ENCODE data around the gene SUFU.
"Not testable (repeated sequence)": the region's sequence is repeated elsewhere in the genome, so short reads cannot be mapped to it uniquely, and the experiment has no call there.

The SUFU gene

DNA sequence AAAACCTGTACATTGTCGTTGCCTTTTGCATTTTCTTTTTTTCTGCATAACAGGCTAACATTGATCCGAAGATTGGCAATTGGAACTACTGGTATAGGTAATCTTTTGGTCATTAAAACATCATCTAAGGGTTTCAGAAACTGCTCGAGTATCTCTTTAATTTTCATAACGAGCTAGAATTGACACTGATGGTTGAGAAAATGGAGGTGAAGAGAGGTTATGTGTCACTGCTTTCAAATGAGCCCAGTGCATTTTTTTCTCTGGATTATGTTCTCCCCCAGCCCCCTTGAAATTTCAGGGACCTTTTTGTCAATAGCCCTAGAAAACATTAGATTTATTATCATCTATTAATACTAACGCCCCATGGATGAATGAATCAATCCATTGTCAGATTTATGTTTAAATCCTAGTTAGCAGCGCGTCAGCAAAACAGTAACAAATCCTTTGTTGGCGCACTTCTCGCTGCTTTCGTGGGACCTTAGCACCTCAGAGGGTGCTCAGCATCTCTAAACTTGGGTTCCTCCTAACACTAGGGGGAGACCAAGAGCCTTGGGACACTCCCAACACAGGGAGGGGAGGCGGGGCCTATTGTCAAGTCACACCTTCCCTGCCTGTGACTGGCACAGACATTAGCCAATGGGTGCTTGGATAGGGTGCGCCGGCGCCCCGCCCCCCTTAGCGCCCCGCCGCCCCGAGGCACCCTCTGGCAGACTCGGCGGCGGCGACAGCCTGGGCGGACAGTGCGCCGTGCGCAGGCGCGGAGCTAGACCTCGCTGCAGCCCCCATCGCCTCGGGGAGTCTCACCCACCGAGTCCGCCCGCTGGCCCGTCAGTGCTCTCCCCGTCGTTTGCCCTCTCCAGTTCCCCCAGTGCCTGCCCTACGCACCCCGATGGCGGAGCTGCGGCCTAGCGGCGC is at the start of gene SUFU:
Gene SUFU (plus strand): TSS at position 709 of the 915 bp plus-strand sequence. CDS start 181 bp downstream, at position 890.
- DNase-seq (ENCODE audit: low read depth): peak; percentile 98

DNA sequence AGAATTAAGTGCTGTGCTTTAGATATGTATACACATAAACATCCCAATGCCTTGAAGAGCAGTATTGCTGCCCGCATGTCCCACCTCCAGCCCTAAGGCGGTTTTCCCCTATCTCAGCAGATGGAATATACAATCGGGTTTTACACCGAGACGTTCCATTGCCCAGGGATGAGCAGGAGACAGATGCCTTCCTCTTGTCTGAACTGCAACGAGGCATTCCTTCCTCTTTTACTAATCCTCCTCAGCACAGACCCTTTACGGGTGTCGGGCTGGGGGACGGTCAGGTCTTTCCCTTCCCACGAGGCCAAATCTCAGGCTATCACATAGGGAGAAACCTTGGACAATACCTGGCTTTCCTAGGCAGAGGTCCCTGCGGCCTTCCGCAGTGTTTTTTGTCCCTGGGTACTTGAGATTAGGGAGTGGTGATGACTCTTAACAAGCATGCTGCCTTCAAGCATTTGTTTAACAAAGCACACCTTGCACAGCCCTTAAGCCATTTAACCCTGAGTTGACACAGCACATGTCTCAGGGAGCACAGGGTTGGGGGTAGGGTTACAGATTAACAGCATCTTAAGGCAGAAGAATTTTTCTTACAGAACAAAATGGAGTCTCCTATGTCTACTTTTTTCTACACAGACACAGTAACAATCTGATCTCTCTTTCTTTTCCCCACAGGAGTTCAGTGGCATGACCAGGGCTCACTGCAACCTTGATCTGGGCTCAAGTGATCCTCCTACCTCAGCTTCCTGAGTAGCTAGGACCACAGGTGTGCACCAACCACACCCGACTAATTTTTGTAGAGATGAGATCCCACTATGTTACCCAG is 48.9 kb upstream of the SUFU start:
- DNase-seq (ENCODE audit: low read depth): not testable (repeated sequence)

DNA sequence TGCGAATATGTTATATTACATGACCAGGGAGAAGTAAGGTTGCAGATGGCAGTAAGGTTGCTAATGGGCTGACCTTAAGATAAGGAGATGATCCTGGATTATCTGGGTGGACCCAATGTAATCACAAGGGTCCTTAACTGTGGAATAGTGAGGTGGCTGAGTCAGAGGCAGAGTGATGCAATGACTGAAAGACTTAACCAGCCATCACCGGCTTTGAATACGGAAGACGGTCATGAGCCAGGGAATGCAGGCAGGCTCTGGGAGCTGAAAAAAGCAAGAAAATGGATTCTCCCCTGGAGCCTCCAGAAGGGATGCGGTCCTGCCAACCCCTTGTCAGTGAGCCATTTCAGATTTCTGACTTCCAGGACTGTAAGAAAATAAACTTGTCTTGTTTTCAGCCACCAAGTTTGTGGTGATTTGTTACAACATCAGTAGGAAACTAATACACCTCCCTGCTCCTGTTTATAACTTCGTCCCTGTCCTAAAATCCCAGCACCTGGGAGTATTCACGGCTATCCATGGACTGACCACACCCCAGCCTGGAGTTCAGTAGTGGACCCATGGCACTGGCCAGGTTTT is 47.8 kb upstream of the SUFU start:
- no peak for DNase-seq (ENCODE audit: low read depth)

DNA sequence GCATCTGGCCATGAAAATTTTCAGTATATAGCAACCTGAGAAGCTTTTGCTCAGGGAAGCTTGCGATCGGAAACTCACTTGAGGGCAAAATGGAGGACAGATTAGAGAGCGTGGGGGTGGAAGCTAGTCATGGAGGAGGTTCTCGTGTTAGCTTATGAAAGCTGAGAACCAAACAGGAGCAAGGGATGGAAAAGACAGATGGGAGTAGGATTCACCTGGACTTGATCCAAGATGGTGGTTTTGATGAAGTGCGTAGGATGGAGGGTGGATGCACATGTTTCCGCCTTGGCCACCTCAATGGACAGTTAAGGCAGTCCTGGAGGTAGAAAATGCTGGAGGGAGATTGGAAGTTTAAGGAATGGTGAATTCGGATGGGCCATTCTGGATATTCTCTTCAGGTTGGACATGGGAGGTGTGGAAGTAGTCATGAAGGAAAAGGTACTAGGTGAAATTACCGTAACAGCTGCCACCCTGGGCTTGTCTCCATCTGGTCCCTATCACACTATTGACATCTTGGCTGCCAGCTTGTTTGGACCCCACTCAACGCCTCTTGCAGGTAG is 46.1 kb upstream of the SUFU start:
- DNase-seq (ENCODE audit: low read depth): no peak

DNA sequence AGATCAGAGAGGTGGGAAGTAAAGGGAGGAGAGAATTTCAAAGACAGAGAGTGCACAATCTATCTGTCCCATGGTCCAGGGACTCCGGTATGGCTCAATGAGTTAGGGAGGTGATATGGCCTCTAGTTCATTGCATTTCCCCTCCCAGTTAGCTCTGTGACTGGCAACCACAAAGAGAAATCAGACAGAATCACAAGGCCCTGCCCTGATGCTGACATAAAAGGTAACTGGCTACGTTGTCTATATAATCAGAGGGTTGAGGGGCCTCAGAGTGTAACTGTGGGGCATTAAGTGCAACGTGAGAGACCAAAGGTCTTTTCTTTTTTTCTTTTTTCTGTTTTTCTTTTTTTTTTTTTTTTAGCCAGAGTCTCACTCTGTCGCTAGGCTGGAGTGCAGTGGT is 45.1 kb upstream of the SUFU start:
- DNase-seq (ENCODE audit: low read depth): no peak

DNA sequence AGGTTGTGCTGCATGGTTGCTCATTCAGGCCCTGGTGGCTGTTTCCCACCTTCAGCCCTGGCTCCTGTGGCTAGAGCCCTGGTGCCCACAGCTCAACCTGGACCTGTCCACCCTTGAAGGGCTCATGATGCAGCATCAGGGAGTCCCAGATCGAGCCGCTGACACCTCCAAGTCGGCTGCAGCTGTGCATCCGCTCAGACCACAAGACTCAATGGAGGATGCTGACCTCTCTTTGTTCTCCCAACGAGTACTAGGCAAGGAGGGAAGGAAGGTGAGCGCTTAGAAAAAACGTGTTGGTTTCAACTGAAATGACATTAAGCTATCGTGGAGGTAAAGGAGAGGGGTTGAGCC is 43.0 kb upstream of the SUFU start:
- no peak for DNase-seq (ENCODE audit: low read depth)

DNA sequence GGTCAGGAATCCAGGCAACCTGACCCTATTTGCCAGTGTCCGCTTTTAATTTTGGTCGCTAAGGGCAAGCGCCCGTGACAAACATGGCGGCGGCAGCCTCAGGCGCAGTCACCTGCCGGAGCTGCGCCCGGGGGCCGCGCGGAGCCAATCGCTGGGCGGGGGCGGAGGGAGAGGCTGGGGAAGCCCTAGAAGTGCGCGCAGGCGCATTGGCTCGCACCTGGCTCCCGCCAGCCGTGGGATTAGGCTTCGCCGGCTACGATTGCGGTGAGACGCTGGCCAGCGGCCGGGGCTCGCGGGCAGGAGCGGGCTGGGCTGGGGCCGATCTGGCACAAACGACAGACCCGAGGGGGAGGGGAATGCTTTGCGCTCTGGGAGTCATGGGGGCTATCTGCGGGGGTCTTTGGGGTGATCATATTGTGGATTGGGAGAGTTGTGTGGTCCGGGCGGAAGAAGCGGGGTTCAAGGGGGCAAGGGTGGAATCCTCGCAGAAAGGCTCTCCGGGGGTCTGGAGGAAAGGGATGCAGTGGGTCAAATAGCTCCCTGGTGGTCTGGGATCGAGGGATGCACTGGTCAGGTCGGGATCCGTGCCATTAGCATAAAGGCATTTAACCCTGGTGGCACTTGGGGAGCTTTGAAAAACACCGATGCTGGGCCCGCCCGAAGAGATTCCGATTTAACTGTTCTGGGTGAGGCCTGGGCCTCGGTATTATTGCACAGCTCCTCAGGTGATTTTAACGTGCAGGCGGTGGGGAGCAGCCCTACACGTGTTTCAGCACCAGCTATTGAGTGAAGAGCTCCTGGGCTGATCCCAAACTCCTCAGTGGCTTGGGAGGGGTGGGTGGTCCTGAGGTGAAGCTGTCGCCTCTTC is 42.4 kb upstream of the SUFU start:
- DNase-seq (ENCODE audit: low read depth): peak; percentile 88

DNA sequence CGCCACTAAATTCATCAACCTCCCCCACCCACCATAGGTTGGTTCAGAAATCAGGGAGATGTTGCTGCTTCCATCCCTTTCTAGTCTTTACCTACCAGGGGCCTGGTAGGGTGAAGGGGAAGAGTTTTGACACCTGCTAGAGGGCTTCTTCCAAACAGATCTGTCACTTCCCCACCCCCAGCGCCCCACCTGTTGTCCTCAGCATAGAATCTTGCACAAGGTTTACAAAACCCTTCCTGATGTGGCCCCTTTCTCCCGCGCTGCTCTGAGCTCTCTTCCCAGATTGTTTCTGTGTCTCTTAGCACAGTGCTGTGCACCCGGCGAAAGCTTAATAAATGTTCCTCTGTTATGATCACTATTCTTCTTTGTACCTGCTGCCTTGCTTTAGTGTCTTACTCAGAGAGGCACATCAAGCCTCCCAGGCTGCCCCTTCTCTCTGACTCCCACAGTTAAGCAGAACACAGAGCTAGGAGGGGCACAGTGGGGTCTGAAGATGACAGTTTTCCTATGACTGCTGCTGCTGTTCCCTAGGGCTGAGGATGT is 41.2 kb upstream of the SUFU start:
- no peak for DNase-seq (ENCODE audit: low read depth)

DNA sequence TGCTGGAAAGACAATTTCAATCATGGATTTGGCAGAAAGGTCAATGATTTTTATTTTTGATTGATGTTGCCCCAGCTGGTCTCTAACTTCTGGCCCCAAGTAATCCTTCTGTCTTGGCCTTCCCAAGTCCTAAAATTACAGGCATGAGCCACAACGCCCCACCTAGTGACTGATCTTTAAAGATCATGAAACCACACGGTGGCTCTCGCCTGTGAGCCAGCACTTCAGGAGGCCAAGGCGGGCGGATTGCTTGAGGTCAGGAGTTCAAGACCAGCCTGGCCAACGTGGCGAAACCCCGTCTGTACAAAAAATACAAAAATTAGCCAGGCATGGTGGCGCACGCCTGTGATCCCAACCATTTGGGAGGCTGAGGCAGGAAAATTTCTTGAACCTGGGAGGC is 39.8 kb upstream of the SUFU start:
- DNase-seq (ENCODE audit: low read depth): no peak

DNA sequence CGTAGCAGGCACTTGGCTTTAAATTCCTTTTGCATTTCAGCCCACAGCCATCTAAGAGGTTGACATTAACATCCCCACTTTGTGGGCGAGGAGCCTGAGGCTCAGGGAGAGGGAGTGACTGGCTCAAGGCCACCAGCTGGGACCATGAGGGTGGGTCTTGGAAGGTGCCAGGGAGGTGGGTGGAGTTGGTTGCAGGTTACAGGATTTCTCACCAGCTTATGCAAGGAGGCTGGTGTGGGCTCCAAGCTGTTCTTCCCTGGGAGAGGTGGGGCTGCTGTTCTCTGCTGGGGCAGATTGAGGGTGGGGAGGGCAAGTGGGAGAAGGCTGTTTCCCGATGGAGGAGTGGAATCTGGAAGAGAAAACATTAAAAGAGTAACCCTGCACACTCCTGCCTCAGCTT is 38.3 kb upstream of the SUFU start:
- DNase-seq (ENCODE audit: low read depth): no peak

DNA sequence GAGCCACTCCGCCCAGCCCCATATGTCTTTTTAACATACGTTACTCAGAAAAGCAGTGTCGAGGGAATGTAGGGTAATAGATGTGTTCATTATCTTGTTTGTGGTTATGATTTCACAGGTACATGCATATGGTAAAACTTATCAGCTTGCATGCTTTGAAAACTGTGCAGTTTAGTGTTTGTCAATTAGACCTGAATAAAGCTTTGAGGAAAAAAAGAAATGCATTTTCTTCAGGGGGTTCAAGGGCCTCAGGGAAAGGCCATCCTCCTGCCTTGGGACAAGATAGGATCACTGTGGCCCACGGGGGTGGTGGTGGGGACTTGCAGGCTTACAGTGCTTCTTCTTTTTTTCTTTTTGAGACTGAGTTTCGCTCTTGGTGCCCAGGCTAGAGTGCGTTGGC is 36.5 kb upstream of the SUFU start:
- no peak for DNase-seq (ENCODE audit: low read depth)

DNA sequence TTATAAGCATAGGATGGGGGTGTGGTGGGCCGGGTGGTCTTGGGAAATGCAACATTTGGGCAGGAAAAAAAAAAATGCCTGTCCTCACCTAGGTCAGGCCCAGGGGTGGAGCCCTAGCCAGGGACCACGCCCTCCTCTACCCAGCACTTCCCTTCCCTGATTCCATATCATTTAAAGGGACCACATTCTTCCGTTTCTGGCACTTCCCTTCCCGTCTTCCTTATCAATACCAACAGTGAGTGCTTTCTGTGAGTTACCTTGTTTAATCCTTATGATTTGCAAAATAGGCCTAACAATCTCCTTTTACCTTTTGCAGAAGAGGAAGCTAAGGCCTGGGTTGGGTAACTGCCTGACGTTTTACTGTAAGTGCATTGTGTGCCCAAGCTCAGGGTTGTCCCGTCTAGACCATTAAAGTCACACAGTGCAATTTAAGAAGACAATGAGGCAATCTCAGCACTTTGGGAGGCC is 35.8 kb upstream of the SUFU start:
- DNase-seq (ENCODE audit: low read depth): no peak

DNA sequence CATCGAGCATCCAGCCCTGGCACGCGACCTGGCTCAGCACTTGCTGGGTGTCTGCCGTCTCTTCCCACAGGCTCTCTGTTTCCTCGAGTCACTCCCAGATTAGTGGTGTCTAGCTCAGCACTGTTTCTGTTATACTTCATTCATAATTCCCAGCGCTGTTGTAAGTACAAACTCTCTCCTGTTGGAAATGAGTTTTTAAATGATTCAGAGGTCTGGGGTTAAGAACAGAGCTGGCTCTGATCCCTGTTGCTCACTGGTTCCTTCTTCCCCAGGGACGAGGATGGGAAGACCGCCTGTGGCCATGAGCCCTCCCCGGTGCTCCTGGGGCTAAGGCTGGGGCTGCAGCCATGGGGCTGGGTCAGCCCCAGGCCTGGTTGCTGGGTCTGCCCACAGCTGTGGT is 35.1 kb upstream of the SUFU start:
- DNase-seq (ENCODE audit: low read depth): no peak

DNA sequence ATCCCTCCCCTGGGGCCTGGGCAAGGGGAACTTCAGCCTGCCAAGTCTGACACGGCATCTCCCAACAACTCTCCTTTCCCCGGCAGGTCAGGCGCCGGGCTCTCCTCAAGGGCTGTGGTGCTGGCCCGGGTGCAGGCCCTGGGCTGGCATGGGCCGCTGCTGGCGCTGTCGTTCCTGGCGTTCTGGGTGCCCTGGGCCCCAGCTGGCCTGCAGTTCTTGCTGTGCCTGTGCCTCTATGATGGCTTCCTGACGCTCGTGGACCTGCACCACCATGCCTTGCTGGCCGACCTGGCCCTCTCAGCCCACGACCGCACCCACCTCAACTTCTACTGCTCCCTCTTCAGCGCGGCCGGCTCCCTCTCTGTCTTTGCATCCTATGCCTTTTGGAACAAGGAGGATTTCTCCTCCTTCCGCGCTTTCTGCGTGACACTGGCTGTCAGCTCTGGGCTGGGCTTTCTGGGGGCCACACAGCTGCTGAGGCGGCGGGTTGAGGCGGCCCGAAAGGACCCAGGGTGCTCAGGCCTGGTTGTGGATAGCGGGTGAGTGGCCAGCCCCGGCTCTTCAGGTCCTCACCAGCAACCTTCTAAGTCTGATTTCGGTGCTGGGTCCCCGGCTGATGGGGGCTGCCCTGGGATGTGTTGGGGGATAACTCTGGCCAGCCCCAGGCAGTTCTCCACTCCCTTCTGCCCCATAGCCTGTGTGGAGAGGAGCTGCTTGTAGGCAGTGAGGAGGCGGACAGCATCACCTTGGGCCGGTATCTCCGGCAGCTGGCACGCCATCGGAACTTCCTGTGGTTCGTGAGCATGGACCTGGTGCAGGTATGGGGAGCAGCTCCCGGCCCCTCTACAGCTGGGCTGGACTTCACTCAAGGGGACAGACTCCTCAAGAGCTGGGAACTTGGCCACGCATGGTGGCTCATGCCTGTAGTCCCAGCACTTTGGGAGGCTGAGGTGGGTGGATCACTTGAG is 32.9 kb upstream of the SUFU start:
- DNase-seq (ENCODE audit: low read depth): no peak

DNA sequence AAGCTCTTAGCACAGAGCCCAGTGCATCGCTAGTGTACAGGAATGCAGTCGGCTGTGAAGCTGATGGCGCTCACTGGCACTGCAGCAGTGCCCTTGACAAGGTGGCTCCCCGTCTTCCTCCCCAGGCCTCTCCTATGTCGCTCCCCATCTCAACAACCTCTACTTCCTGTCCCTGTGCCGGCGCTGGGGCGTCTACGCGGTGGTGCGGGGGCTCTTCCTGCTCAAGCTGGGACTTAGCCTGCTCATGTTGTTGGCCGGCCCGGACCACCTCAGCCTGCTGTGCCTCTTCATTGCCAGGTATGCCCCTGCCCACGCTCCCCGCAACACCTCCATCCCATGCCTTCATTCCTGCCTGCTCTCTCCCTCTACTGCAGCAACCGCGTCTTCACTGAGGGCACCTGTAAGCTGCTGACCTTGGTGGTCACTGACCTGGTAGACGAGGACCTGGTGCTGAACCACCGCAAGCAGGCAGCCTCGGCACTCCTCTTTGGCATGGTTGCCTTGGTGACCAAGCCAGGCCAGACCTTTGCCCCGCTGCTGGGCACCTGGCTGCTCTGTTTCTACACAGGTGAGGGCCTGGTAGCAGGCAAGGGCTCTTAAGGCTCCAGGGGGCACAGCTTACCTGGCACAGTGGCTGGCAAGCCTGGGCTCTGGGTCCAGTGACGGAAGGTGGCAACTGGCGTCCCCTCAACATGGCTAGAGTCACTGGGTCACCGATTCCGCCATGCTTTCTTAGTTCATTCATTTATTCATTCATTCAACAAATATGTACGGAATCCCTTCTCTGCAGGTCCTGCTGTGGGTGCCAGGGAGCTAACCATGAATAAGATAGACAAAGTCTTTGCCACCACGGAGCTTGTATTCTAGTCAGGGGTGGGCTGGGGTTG is 30.1 kb upstream of the SUFU start:
- no peak for DNase-seq (ENCODE audit: low read depth)

DNA sequence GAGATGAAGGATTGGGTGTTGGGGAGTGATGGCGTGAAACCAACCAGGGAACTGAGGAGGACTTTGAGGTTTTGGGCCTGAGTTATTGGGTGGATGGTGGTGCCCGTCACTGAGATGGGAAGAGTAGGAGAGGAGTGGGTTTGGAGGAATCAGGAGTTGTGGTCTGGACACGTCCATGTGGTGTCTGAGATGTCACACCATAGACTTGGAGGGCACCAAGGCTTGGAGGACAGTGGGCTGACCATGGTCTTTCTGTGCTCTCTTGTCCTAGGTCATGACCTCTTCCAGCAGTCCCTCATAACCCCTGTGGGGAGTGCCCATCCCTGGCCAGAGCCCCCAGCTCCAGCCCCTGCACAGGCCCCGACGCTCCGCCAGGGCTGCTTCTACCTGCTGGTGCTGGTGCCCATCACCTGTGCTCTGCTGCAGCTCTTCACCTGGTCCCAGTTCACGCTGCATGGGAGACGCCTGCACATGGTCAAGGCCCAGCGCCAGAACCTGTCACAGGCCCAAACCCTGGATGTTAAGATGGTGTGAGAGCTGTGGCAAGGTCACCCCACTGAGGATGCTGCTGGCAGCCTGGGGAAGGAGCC is 28.2 kb upstream of the SUFU start:
- DNase-seq (ENCODE audit: low read depth): no peak

DNA sequence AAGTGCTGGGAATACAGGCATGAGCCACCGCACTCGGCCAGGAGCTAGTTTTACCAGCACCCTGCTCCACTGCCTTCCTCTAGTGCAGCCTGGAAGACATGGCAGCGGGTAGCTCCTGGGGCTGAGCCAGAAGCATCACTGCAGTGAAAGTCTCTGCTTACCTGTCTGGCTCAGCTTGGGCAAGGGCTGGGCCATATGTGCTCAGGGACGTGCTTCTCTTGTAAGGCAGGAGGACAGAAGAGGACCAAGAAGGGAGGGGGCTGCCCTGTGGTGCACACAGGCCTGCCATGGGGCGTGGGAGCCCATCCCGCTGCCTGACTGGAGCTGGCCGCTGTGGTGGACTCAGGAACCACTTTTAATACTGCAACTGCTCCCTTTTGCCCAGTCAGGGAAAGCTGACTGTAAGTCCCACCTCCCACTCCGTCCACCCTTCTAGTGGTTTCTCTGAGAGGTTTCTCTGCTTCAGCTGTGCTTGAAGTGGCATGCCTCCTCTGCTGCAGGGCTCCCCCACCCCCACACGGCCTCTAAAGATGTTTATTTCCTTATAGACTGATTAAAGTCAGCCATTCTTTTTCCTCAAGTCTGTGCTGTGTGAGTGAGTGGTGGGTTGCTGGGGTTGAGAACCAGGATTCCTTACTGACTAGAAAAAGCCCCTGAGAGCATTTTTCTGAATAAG is 27.2 kb upstream of the SUFU start:
- DNase-seq (ENCODE audit: low read depth): no peak

DNA sequence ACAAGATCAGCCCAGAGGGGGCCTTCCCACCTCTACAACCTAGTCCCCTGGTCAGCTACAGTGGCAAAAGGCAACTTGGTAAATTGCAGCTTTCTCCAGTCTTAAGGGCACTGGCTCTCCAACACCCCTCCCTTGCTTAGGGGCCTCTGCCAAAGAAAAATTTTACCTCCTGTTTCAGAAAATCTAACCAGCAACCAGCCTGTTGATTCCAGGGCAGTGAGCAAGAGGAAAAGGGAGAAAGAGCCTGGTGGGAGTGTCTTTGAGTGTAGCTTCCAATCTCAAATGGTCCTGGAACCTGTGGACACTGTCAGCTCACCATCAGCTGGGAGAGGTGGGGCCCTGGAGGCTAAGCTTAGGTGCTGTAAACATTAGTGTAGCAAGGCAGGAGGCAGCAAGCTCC is 24.1 kb upstream of the SUFU start:
- DNase-seq (ENCODE audit: low read depth): no peak
